Prostate gland (tissue), 2 donors: ENCODE results near the gene RXYLT1. TPM values are rescaled to one million over a fixed set of nuclear protein-coding genes. Genes with fewer than 3 reads are reported as not detected.

ENCODE experiments used
- DNase-seq: peaks from one replicate; pipeline ENCODE4 v3.0.0-alpha.2; 2019; ENCODE audit warnings: low spot score
- H3K27ac ChIP-seq, 2 donors: fragments of 200-600 bp; sonication (generic); 2 replicates each; pipeline ENCODE4 v1.5.1; 2017 to 2019
- H3K27me3 ChIP-seq: fragments of 200-600 bp; sonication (generic); replicated peaks from 2 replicates; pipeline ENCODE4 v1.5.1; 2019; ENCODE audit not compliant: insufficient read depth
- H3K36me3 ChIP-seq, 2 donors: fragments of 200-600 bp; sonication (generic); 1 replicate in 1 of 2; 2 replicates in 1 of 2; pipeline versions ENCODE4 v1.5.1 to v1.8.1; 2017 to 2019
- H3K4me1 ChIP-seq: fragments of 200-600 bp; sonication (generic); replicated peaks from 2 replicates; pipeline ENCODE4 v1.5.1; 2019
- H3K4me3 ChIP-seq, 2 donors: fragments of 200-600 bp; sonication (generic); 2 replicates each; pipeline ENCODE4 v1.5.1; 2017 to 2019
- H3K9me3 ChIP-seq: fragments of 200-600 bp; sonication (generic); 2 replicates; pipeline ENCODE4 v1.5.1; 2017
- POLR2A ChIP-seq: fragments of 450-650 bp; IDR thresholded peaks from one replicate; pipeline ENCODE4 v1.6.1; 2016; ENCODE audit warnings: antibody characterized with exemption, mild to moderate bottlenecking
- POLR2AphosphoS5 ChIP-seq: sonication (generic); formaldehyde crosslinking; IDR thresholded peaks from one replicate; pipeline ENCODE4 v1.6.1; 2017; ENCODE audit warnings: antibody characterized with exemption
- WGBS: methylation state at CpG from one replicate; pipeline ENCODE4 v1.1.5; 2018; 5-methylcytosine and 5-hydroxymethylcytosine counted together
- intact Hi-C: fragments of 100-400 bp; cut with DNase I; formaldehyde crosslinking; loops from one replicate; pipeline ENCODE4 v1.14.2; 2022
- total RNA-seq, 2 donors: library from RNA; depleted of rRNA; stranded (reverse); fragments of >200 nt; gene quantifications; one replicate each; pipeline ENCODE4 v1.1.0, GENCODE V29; 2016
- TF ChIP-seq, protein P1 (sequence below), 4 experiments: fragments of 200-600 bp in 2 of 4; fragments of 450-650 bp in 2 of 4; sonication (generic) in 2 of 4; IDR thresholded peaks; 1 replicate in 3 of 4; 2 replicates in 1 of 4; pipeline ENCODE4 v1.5.1; 2016 to 2019; ENCODE audit warnings: antibody characterized with exemption in 4 of 4, mild to moderate bottlenecking in 2 of 4, moderate library complexity in 2 of 4

The RXYLT1 gene
- total RNA-seq, 2 donors from 2014 or later: 23.7 to 32.9 TPM

DNA sequence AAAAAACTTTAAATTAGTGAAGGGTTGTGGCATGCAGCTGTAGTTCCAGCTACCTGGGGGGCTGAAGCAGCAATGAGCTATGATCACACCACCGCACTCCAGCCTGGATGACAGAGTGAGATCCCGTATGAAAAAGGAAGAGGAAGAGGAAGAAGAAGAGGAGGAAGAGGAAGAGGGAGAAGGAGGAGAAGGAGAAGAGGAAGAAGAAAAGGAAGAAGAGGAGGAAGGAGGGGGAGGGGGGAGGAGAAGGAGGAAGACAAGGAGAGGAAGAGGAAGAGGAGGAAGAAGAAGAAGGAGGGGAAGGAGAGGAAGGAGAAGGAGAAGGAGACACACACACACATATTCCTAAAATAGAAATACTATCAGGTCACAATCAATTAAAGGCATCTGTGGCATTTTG is 32.0 kb downstream of the RXYLT1 start:
- H3K4me1 ChIP-seq: no peaks in the 10 kb centered on the region
- no peaks in the 10 kb centered on the region for H3K36me3 ChIP-seq
- no peak for DNase-seq
- no peaks in the 10 kb centered on the region for H3K9me3 ChIP-seq
- WGBS: 85% methylated on average over 2 of the region's 2 CpGs
- TF ChIP-seq POLR2A (no peak), POLR2AphosphoS5 (no peak)
- TF ChIP-seq, protein P1, sequence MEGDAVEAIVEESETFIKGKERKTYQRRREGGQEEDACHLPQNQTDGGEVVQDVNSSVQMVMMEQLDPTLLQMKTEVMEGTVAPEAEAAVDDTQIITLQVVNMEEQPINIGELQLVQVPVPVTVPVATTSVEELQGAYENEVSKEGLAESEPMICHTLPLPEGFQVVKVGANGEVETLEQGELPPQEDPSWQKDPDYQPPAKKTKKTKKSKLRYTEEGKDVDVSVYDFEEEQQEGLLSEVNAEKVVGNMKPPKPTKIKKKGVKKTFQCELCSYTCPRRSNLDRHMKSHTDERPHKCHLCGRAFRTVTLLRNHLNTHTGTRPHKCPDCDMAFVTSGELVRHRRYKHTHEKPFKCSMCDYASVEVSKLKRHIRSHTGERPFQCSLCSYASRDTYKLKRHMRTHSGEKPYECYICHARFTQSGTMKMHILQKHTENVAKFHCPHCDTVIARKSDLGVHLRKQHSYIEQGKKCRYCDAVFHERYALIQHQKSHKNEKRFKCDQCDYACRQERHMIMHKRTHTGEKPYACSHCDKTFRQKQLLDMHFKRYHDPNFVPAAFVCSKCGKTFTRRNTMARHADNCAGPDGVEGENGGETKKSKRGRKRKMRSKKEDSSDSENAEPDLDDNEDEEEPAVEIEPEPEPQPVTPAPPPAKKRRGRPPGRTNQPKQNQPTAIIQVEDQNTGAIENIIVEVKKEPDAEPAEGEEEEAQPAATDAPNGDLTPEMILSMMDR (IDR thresholded peaks at IDR 0.05): no peak
- no peak overlapping the region for H3K27ac ChIP-seq
- no peaks in the 10 kb centered on the region for H3K27me3 ChIP-seq
- H3K4me3 ChIP-seq: no peak overlapping the region
- intact Hi-C loops: no loop called here

- no peak for DNase-seq
- WGBS: 78% methylated on average over 4 of the region's 4 CpGs
- Histone ChIP-seq H3K27me3 (no peaks in the 10 kb centered on the region), H3K27ac (no peak overlapping the region), H3K9me3 (no peaks in the 10 kb centered on the region), H3K36me3 (no peaks in the 10 kb centered on the region), H3K4me1 (no peaks in the 10 kb centered on the region), H3K4me3 (no peak overlapping the region)
- TF ChIP-seq POLR2AphosphoS5 (no peak), POLR2A (no peak)
- TF ChIP-seq, protein P1 (IDR thresholded peaks at IDR 0.05): no peak
- intact Hi-C loops: no loop called here
Measured at GRCh38 chr12:63814146-63814772, 34.5 kb downstream of the RXYLT1 start.

DNA sequence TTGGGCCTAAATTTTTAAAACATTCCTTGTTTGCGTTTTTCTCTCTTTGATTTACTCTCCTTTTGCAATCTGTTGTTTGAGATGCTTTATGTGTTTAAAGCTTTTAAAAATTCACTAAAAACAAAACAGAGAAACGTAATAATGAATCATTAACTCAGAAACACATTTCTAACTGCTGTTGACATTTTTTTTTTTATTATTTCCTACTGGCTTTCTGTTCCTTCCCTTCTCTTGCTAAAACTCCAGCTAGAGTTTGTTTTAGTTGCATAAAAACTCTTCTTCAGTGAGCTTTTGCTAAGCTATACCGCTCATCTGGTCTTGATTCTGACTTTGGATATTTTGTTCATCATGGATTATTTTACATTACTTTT is 35.8 kb downstream of the RXYLT1 start:
- H3K9me3 ChIP-seq: no peaks in the 10 kb centered on the region

DNA sequence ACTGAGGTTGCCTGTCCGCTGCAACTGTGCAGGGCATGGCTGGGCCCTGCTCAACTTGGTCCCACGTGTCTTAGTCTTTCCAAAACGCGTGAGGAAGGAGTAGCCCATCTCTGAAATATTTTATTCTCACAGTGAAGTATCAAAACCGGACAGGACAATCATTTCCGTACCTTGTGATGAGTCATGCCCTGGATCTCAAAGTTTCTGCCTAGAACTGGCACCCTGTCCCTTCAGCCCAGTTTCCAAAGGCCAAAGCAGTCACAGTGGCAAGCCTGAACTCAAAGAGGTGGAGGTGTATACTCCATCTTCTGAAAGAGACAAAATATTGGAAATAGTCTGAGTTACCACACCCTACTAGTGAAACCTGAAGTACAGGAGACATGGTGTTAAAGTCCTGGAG is 36.3 kb downstream of the RXYLT1 start:
- Histone ChIP-seq H3K27ac (no peak overlapping the region), H3K9me3 (no peaks in the 10 kb centered on the region), H3K36me3 (no peaks in the 10 kb centered on the region), H3K4me1 (no peaks in the 10 kb centered on the region), H3K4me3 (no peak overlapping the region), H3K27me3 (no peaks in the 10 kb centered on the region)
- DNase-seq: no peak
- intact Hi-C loops: no loop called here
- TF ChIP-seq POLR2AphosphoS5: no peak
- TF ChIP-seq, protein P1 (IDR thresholded peaks at IDR 0.05): no peak
- TF ChIP-seq POLR2A: no peak
- 91% methylated on average over 6 of the region's 6 CpGs for WGBS

More for the DNA sequence above, 35.8 kb downstream of the RXYLT1 start:
- DNase-seq: no peak
- WGBS: 88% methylated on average over 3 of the region's 3 CpGs
- TF ChIP-seq, protein P1 (IDR thresholded peaks at IDR 0.05): no peak
- TF ChIP-seq POLR2A (no peak), POLR2AphosphoS5 (no peak)
- Histone ChIP-seq H3K36me3 (no peaks in the 10 kb centered on the region), H3K4me1 (no peaks in the 10 kb centered on the region), H3K27ac (no peak overlapping the region), H3K27me3 (no peaks in the 10 kb centered on the region), H3K4me3 (no peak overlapping the region)
- intact Hi-C loops: no loop called here

DNA sequence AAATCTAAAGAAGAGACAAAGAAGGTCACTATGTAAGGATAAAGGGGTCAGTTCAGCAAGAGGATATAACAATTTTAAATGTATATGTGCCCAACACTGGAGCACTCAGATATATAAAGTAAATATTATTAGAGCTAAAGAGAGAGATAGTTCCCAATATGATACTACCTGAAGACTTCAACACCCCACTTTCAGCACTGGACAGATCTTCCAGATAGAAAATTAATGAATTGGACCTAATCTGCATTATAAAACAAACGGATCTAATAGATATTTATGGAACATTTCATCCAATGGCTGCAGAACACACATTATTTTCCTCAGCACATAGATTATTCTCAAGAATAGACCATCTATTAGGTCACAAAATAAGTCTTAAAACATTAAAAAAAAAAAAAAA is 40.7 kb downstream of the RXYLT1 start:
- Histone ChIP-seq H3K4me3 (no peak overlapping the region), H3K9me3 (no peaks in the 10 kb centered on the region), H3K4me1 (no peaks in the 10 kb centered on the region), H3K27ac (no peak overlapping the region), H3K36me3 (no peaks in the 10 kb centered on the region), H3K27me3 (no peaks in the 10 kb centered on the region)
- no peak for DNase-seq
- WGBS: 86% methylated on average over 1 of the region's 1 CpG
- intact Hi-C loops: no loop called here
- no peak for TF ChIP-seq POLR2A
- TF ChIP-seq, protein P1 (IDR thresholded peaks at IDR 0.05): no peak
- TF ChIP-seq POLR2AphosphoS5: no peak
